ENCODE data around the gene TTLL8.

GRCh38 chr22:50030297-50031188 is 27.6 kb downstream of the TTLL8 start:
- TF ChIP-seq POLR2A (IDR thresholded peaks at IDR 0.05) = no peak
- peak; percentile 79 to 94 (median 87) for TF ChIP-seq CTCF (IDR thresholded peaks at IDR 0.05)

All from heart left ventricle (tissue), 13 donors.